Psoas muscle (tissue), 8 donors: ENCODE results near the gene FAM118A. TPM values are rescaled to one million over a fixed set of nuclear protein-coding genes. Genes with fewer than 3 reads are reported as not detected.

Experiments used
- ATAC-seq, 4 donors: fragments of 200-7000 bp; cut with Tn5 transposase; one replicate each; pipeline ENCODE4 v1.9.1; 2020; ENCODE audit warnings: moderate library complexity in 3 of 4, mild to moderate bottlenecking in 2 of 4
- DNase-seq, 2 donors: peaks; one replicate each; pipeline ENCODE4 v3.0.0-alpha.2; 2020
- H3K27ac ChIP-seq: fragments of 200-600 bp; one replicate; pipeline ENCODE4 v1.8.0; 2022
- H3K27me3 ChIP-seq, 3 donors: fragments of 200-600 bp in 1 of 3; one replicate each; pipeline versions ENCODE4 v1.6.1 to v1.8.0; 2013 to 2022; ENCODE audit warnings: low read length in 2 of 3, mild to moderate bottlenecking in 2 of 3, moderate library complexity in 1 of 3; ENCODE audit not compliant: insufficient read depth in 3 of 3
- H3K36me3 ChIP-seq, 2 donors: fragments of 200-600 bp in 1 of 2; one replicate each; pipeline versions ENCODE4 v1.6.1 to v1.8.0; 2013 to 2022; ENCODE audit warnings: low read depth in 1 of 2, mild to moderate bottlenecking in 1 of 2, moderate library complexity in 1 of 2; ENCODE audit not compliant: insufficient read depth in 1 of 2
- H3K4me1 ChIP-seq: fragments of 200-600 bp; one replicate; pipeline ENCODE4 v1.8.0; 2022
- H3K4me3 ChIP-seq: fragments of 200-600 bp; one replicate; pipeline ENCODE4 v1.8.0; 2022; ENCODE audit warnings: mild to moderate bottlenecking
- H3K9me3 ChIP-seq: fragments of 200-600 bp; one replicate; pipeline ENCODE4 v1.8.0; 2022
- WGBS, 3 donors: extraction: QIAGEN DNeasy Blood & Tissue Kit; methylation state at CpG; one replicate each; pipeline versions ENCODE4 v1.1.6 to v1.1.7; 2013; 5-methylcytosine and 5-hydroxymethylcytosine counted together
- intact Hi-C, 2 donors: fragments of 100-400 bp; cut with DNase I; formaldehyde crosslinking; loops; one replicate each; pipeline versions ENCODE4 v1.11.0 to v1.14.2; 2022
- polyA plus RNA-seq, 3 donors: library from polyadenylated mRNA; stranded (reverse); fragments of 200-250 nt; gene quantifications; one replicate each; pipeline ENCODE4 v1.2.3, GENCODE V29; 2013
- total RNA-seq, 4 donors: library from RNA; stranded (reverse); fragmentation: NEBNext Ultra II Directional in 2 of 4; extraction: Animal tissue kit (Norgen Biotek cat#: 25700) in 2 of 4; gene quantifications; one replicate each; pipeline versions ENCODE4 v1.2.1 to v1.2.4, GENCODE V29; 2021 to 2023
- TF ChIP-seq, protein P1 (sequence below): fragments of 200-600 bp; IDR thresholded peaks from one replicate; pipeline ENCODE4 v1.8.0; 2022; ENCODE audit warnings: antibody characterized with exemption
- donor health status: healthy with polysubstance abuse.
- donor health status: DM: no; HTN: no; CAD: no; lungs with moderate emphysema.
- donor health status: Bipolar disorder and iron deficiency.
- donor health status: healthy.
- donor health status: DM: yes; HTN: yes; CAD: no.
- donor health status: DM: no; HTN: no; CAD: no.
- donor health status: DM: no; HTN: no; CAD: no.
- donor health status: DM: yes; HTN: yes; CAD: no.

The FAM118A gene
- total and polyA plus RNA-seq, 7 donors = 5.8 to 25.5 (median 16.1) TPM

DNA sequence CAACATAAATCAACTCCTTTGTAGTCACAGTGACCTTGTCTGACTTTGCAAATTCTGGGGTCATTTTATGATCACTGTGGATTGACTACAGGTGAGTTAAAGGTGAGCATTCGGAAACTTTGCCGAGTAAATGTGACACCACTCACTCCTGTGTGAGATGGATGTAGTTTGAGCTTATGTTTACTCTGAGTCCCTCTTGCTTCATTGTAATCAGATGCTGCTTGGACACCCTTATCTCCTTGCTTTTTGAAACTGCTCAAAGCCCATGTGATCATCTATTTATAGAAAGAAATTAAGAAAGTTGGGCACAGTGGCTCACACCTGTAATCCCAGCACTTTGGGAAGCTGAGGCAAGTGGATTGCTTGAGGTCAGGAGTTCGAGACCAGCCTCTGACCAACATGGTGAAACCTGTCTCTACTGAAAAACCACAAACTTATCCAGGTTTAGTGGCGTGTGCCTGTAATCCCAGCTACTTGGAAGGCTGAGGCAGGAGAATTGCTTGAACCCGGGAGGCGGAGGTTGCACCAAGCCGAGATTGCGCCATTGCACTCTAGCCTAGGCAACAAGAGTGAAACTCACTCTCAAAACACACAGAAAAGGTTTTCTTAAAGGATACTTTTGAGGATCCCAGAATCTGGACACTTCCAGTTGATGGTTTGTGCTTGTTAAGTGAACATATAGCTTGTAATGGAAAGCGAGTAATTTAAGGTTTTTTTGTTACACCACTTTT lies 7.2 kb downstream of the FAM118A start:
- no peak overlapping the region for H3K4me3 ChIP-seq
- WGBS, 3 donors = 61 to 76% (median 62%) methylated on average over 9 of the region's 9 CpGs
- DNase-seq (no peak), ATAC-seq (peak; percentile 39 to 68 (median 60))
- H3K4me1 ChIP-seq = peaks cover 42% of the 10 kb centered on the region
- intact Hi-C loops = no loop called here
- TF ChIP-seq, protein P1, sequence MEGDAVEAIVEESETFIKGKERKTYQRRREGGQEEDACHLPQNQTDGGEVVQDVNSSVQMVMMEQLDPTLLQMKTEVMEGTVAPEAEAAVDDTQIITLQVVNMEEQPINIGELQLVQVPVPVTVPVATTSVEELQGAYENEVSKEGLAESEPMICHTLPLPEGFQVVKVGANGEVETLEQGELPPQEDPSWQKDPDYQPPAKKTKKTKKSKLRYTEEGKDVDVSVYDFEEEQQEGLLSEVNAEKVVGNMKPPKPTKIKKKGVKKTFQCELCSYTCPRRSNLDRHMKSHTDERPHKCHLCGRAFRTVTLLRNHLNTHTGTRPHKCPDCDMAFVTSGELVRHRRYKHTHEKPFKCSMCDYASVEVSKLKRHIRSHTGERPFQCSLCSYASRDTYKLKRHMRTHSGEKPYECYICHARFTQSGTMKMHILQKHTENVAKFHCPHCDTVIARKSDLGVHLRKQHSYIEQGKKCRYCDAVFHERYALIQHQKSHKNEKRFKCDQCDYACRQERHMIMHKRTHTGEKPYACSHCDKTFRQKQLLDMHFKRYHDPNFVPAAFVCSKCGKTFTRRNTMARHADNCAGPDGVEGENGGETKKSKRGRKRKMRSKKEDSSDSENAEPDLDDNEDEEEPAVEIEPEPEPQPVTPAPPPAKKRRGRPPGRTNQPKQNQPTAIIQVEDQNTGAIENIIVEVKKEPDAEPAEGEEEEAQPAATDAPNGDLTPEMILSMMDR = no peak
- H3K9me3 ChIP-seq = no peaks in the 10 kb centered on the region
- no peaks in the 10 kb centered on the region for H3K27me3 ChIP-seq
- H3K27ac ChIP-seq = peak overlapping the region; percentile 79
- H3K36me3 ChIP-seq = no peaks in the 10 kb centered on the region

DNA sequence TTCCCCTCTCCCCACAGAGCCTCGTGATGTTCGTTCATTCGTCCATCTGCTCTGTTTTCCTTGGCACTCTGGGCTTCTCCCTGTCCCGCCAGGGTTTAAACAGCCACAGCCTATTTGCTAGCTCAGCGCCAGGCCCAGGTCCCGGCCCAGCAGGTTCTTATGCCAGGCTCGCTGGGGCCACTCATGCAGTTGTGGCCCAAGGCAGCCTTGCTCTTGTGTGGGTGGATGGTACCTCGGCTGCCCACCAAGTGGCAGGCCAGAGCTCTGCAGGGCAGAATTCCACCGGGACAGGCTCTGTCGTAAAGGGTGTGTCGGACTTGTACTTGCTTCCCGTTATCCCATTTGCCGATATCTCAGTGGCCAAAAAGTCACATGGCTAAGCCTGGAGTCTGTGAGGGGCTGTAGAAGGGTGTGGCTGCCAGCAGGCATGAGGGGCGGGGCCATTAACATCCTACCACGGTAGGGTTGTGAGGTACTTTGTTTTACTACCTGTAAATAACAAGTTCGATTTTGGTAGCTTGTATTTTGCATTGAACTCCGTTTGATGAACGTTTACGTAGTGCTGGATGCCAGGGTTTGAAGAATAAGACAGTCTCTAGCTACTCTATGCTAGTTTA lies 7.9 kb downstream of the FAM118A start:
- TF ChIP-seq, protein P1 = peak; percentile 49
- peak overlapping the region; percentile 79 for H3K27ac ChIP-seq
- H3K4me3 ChIP-seq = no peak overlapping the region
- H3K9me3 ChIP-seq = no peaks in the 10 kb centered on the region
- intact Hi-C loops = no loop called here
- peak; percentile 60 to 74 for DNase-seq
- peaks cover 0 to 4% of the 10 kb centered on the region in 2 donors for H3K36me3 ChIP-seq
- H3K27me3 ChIP-seq = no peaks in the 10 kb centered on the region
- 15 to 32% (median 23%) methylated on average over 19 of the region's 19 CpGs for WGBS, 3 donors
- peak; percentile 69 to 88 (median 86) for ATAC-seq
- H3K4me1 ChIP-seq = peaks cover 42% of the 10 kb centered on the region

DNA sequence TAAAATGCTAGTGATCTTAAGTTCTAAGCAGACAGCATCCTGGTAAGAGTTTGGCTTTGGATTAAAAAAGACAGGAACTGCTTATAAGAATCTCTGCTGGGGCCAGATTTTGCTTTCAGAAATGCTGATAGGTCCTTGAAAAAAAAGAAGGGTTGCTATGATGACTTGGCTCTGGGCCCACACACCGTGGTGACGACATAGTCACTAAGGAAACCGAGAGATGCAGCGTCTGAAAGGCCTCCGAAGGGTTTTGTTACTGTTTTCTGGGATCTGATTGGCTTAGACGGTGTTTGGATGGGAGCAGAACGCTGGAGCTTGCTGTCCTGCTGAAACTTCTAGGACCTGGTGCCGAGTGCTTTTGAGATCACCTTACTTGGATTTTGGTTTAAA lies 8.4 kb downstream of the FAM118A start:
- ATAC-seq (peak in 3 of 4 donors; percentile 28 to 58 (median 31)), DNase-seq (peak; percentile 79 to 83)
- intact Hi-C loops = no loop called here
- WGBS, 3 donors = 6 to 24% (median 14%) methylated on average over 8 of the region's 8 CpGs
- H3K4me3 ChIP-seq = no peak overlapping the region
- H3K4me1 ChIP-seq = peaks cover 44% of the 10 kb centered on the region
- H3K36me3 ChIP-seq = peaks cover 0 to 9% of the 10 kb centered on the region in 2 donors
- H3K27me3 ChIP-seq = no peaks in the 10 kb centered on the region
- H3K27ac ChIP-seq = peak overlapping the region; percentile 79
- TF ChIP-seq, protein P1 = no peak
- no peaks in the 10 kb centered on the region for H3K9me3 ChIP-seq

DNA sequence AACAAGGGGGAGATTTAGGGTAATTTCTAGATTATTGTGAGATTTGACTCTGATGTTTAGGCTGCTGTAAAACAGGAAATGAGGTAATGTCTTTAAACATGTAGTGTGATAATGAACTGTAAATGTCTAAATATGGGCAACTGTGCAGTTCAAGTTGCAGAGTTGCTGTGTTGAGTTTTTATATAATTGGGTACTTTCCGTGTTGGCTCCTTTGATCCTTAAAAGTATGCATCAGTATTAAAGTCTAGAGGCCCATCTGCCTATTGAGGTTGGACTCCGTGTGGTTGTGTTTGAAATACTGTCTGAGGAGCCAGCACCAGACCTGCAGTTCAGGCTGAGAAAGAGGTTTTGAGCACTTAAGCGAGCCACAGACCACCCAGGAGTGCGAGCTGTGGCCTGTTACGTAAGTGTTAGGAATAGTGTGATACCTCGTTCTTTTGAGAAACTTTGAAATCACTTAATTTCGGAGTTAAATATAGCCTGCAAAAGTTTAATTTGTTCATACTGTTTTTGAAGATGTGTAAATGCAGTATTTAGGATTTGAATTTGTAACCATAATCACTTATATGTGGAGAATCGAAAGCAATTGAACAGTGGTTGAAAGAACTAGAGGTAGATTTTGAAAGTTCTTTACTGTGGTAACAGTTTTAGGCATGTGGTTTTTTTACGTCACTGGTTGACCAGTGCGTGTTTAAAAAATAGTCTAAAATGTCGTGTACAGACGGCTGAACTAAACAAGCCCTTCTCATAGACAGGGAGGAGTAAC lies 9.0 kb downstream of the FAM118A start:
- no peak for DNase-seq
- Histone ChIP-seq H3K9me3 (no peaks in the 10 kb centered on the region), H3K4me1 (peaks cover 47% of the 10 kb centered on the region), H3K4me3 (no peak overlapping the region), H3K27ac (peak overlapping the region; percentile 79), H3K27me3 (no peaks in the 10 kb centered on the region), H3K36me3 (peaks cover 0 to 14% of the 10 kb centered on the region in 2 donors)
- 57 to 73% (median 58%) methylated on average over 12 of the region's 12 CpGs for WGBS, 3 donors
- TF ChIP-seq, protein P1 = no peak
- intact Hi-C loops = no loop called here
- ATAC-seq = no peak
